K562 (cell line): ENCODE measurements around the gene RPS6KA4. TPM values are rescaled to one million over a fixed set of nuclear protein-coding genes. Genes with fewer than 3 reads are reported as not detected.
A peak's percentile ranks its signal among the peaks of the same experiment; 100 is the strongest.

Experiments used
- ARNT ChIP-seq, 2 experiments: fragments of 450-650 bp; IDR thresholded peaks; 2 replicates each; pipeline ENCODE4 v1.6.1; 2016; ENCODE audit warnings: mild to moderate bottlenecking in 1 of 2
- CBX8 ChIP-seq: fragments of 200-600 bp; sonication (generic); IDR thresholded peaks from 2 replicates; pipeline ENCODE4 v1.6.1; 2012; ENCODE audit warnings: borderline replicate concordance, mixed run types, low read depth, mild to moderate bottlenecking, moderate library complexity, mixed read lengths, low read length, control low read depth, inconsistent platforms; ENCODE audit not compliant: poor library complexity, severe bottlenecking; ENCODE audit errors: extremely low read depth
- DMBX1 ChIP-seq: fragments of 250-450 bp; sonication (Bioruptor Pico); IDR thresholded peaks from 2 replicates; pipeline ENCODE4 v1.8.0; 2022; ENCODE audit warnings: inconsistent platforms, mild to moderate bottlenecking, moderate library complexity, borderline replicate concordance
- FOS ChIP-seq: IDR thresholded peaks from 3 replicates; pipeline ENCODE4 v1.6.1; 2011; ENCODE audit not compliant: insufficient read length; ENCODE audit errors: extremely low read depth
- IRF1 ChIP-seq: sonication (generic); formaldehyde crosslinking; IDR thresholded peaks from 2 replicates; pipeline ENCODE4 v1.8.0; 2022; ENCODE audit warnings: missing genetic modification reagents, mild to moderate bottlenecking, borderline replicate concordance
- LCOR ChIP-seq: sonication (generic); formaldehyde crosslinking; IDR thresholded peaks from 2 replicates; pipeline ENCODE4 v1.8.0; 2022; ENCODE audit warnings: mild to moderate bottlenecking, missing genetic modification reagents
- MCM3 ChIP-seq: fragments of 450-650 bp; IDR thresholded peaks from 2 replicates; pipeline ENCODE4 v1.6.1; 2016
- RBM15 ChIP-seq: fragments of 200-400 bp; formaldehyde crosslinking; IDR thresholded peaks from 2 replicates; pipeline ENCODE4 v1.6.1; 2018; ENCODE audit warnings: mild to moderate bottlenecking, low read length, moderate library complexity; ENCODE audit not compliant: insufficient read depth
- SRF ChIP-seq, 2 experiments: fragments of 250-450, 450-650 bp in 1 of 2; sonication (Bioruptor Pico) in 1 of 2; sonication (generic) in 1 of 2; formaldehyde crosslinking; IDR thresholded peaks; 2 replicates each; pipeline versions ENCODE4 v1.5.0 to v1.5.1; 2020 to 2022; ENCODE audit warnings: mild to moderate bottlenecking in 1 of 2, missing genetic modification reagents in 1 of 2
- TBP ChIP-seq: optimal IDR thresholded peaks from 2 replicates; pipeline ENCODE3; 2011; ENCODE audit warnings: low read depth, low read length, improper control_type of control experiment
- TSC22D4 ChIP-seq: fragments of 450-650 bp; IDR thresholded peaks from 2 replicates; pipeline ENCODE4 v1.6.1; 2016; ENCODE audit warnings: missing genetic modification characterization, missing biosample characterization, control low read depth
- ZBTB40 ChIP-seq, 2 experiments: fragments of 450-650 bp in 1 of 2; sonication (generic) in 1 of 2; formaldehyde crosslinking in 1 of 2; IDR thresholded peaks; 2 replicates each; pipeline versions ENCODE4 v1.7.1 to v1.9.0; 2016 to 2022; ENCODE audit warnings: inconsistent platforms in 1 of 2, mild to moderate bottlenecking in 1 of 2, missing genetic modification reagents in 1 of 2
- ZKSCAN8 ChIP-seq: fragments of 200-800 bp; sonication (Bioruptor generic); IDR thresholded peaks from 2 replicates; pipeline ENCODE4 v1.6.1; 2016; ENCODE audit warnings: missing genetic modification characterization, missing compliant biosample characterization
- ZNF408 ChIP-seq: fragments of 250-450 bp; sonication (Bioruptor Pico); IDR thresholded peaks from 2 replicates; pipeline ENCODE4 v1.4.0; 2020; ENCODE audit warnings: low read depth, mild to moderate bottlenecking, moderate library complexity
- ZNF740 ChIP-seq, 3 experiments: fragments of 200-800 bp in 1 of 3; sonication (Bioruptor generic) in 1 of 3; sonication (generic) in 1 of 3; formaldehyde crosslinking in 1 of 3; IDR thresholded peaks; 2 replicates each; pipeline versions ENCODE4 v1.6.1 to v1.8.0; 2016 to 2022; ENCODE audit warnings: mild to moderate bottlenecking in 2 of 3, missing compliant biosample characterization in 2 of 3, missing genetic modification characterization in 2 of 3, missing genetic modification reagents in 1 of 3
- polyA plus RNA-seq, 8 experiments: library from polyadenylated mRNA; depleted of rRNA in 4 of 8; stranded (reverse) in 5 of 8; unstranded in 3 of 8; fragments of >200 nt; fragmentation: Nextera tagmentation in 2 of 8; fragmentation: Illumina TruSeq in 1 of 8; extraction: Ambion mirVana in 2 of 8; extraction: Trizol in 1 of 8; gene quantifications; 2 replicates each; pipeline versions ENCODE4 v1.2.1 to v1.2.3, GENCODE V29; 2011 to 2014; ENCODE audit warnings: inconsistent platforms in 1 of 8, missing spikeins in 1 of 8
- total RNA-seq, 7 experiments: library from RNA; depleted of rRNA in 6 of 7; stranded (reverse); fragments of >200 nt in 6 of 7; fragmentation: Illumina TruSeq in 2 of 7; extraction: Trizol in 2 of 7; gene quantifications; 2 replicates each; pipeline versions ENCODE4 v1.2.1 to v1.2.3, GENCODE V29; 2011 to 2021; ENCODE audit warnings: low replicate concordance in 1 of 7

Gene RPS6KA4
- total and polyA plus RNA-seq, 9 of the 15 experiments (the other 6 are each of a cell fraction or from before 2014, with no cell fraction given): 0.15 to 23.8 (median 9.8) TPM

GRCh38 chr11:64358907-64359711 is at the start of gene RPS6KA4 (continued):
- TF ChIP-seq ZBTB40 (IDR thresholded peaks at IDR 0.05) (peak; percentile 38; the same call in 1 of the 2 replicates), ZBTB40 (CRISPR knock-in tag; IDR thresholded peaks at IDR 0.05) (no peak), ZNF408 (CRISPR knock-in tag) (no peak), IRF1 (CRISPR knock-in tag) (no peak), ZNF740 (CRISPR knock-in tag; IDR thresholded peaks at IDR 0.05) (no peak), ZNF740 (tag; IDR thresholded peaks at IDR 0.05) (no peak), ZKSCAN8 (CRISPR knock-in tag) (no peak), DMBX1 (CRISPR knock-in tag) (no peak), TBP (peak; percentile 27), CBX8 (no peak), FOS (no peak), RBM15 (no peak), LCOR (no peak), MCM3 (no peak), ARNT (IDR thresholded peaks at IDR 0.05) (no peak), TSC22D4 (tag) (no peak), SRF (CRISPR knock-in tag; IDR thresholded peaks at IDR 0.05) (no peak)
